Measurements from ENCODE around the gene CAPN5.

GRCh38 chr11:77123591-77123990 lies 56.8 kb downstream of the CAPN5 start:
- TF ChIP-seq CTCF (IDR thresholded peaks at IDR 0.05) (no peak), TCF7L2 (IDR thresholded peaks at IDR 0.05; ENCODE audit: low read depth, low read length) (no peak), POLR2AphosphoS5 (IDR thresholded peaks at IDR 0.05; ENCODE audit: low read depth, low read length) (no peak)
- TF ChIP-seq, protein P1, sequence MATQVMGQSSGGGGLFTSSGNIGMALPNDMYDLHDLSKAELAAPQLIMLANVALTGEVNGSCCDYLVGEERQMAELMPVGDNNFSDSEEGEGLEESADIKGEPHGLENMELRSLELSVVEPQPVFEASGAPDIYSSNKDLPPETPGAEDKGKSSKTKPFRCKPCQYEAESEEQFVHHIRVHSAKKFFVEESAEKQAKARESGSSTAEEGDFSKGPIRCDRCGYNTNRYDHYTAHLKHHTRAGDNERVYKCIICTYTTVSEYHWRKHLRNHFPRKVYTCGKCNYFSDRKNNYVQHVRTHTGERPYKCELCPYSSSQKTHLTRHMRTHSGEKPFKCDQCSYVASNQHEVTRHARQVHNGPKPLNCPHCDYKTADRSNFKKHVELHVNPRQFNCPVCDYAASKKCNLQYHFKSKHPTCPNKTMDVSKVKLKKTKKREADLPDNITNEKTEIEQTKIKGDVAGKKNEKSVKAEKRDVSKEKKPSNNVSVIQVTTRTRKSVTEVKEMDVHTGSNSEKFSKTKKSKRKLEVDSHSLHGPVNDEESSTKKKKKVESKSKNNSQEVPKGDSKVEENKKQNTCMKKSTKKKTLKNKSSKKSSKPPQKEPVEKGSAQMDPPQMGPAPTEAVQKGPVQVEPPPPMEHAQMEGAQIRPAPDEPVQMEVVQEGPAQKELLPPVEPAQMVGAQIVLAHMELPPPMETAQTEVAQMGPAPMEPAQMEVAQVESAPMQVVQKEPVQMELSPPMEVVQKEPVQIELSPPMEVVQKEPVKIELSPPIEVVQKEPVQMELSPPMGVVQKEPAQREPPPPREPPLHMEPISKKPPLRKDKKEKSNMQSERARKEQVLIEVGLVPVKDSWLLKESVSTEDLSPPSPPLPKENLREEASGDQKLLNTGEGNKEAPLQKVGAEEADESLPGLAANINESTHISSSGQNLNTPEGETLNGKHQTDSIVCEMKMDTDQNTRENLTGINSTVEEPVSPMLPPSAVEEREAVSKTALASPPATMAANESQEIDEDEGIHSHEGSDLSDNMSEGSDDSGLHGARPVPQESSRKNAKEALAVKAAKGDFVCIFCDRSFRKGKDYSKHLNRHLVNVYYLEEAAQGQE (IDR thresholded peaks at IDR 0.05; ENCODE audit: insufficient read depth in 1 of 2, low read depth in 2 of 2, low read length in 1 of 2) = no peak
